COLO668 (cell line): Measurements from ENCODE around the gene RBP3.

ENCODE experiments used
- DNase-seq: peaks from one replicate; lab custom pipeline; 2025; ENCODE audit not compliant: unreplicated experiment; lab: John Stamatoyannopoulos, UW

Gene RBP3

DNA sequence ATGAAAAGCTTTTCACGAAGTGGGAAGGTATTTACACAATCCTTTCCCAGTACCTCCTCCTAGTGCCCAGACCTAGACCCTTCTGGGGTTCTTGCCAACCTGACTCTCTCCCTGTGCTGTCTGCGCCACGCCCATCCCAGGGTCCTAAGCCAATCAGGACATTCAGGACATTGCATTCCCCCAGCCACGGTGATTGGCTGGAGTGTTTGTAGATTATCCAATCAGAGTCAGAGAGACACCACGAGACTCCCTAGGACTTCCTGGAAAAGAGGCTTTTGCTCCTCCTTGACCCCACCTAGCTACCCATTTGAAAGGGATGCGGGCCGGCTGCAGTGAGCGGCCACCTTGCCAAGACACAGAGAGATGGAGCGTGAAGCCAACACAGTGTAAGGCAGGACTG lies 29.5 kb upstream of the RBP3 start:
- no peak for DNase-seq

DNA sequence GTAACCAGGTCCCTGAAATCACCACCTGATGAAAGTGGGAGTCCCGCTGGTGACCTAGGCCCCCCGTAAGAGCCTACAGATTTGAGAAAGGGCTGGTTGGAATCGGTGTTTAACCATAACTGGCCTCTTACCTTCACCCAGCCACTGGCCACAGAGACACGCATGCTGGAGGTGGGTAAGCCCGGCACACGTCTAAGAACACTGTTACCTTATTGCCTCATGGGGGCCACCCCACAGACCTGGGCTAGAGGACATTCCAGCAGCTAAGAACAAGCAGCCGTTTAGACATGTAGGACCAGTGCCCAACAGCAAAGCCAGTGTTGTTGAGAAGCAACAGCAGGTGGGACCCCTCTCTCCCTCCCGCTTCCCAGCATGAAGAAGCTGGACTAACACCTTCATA lies 28.4 kb upstream of the RBP3 start:
- no peak for DNase-seq

DNA sequence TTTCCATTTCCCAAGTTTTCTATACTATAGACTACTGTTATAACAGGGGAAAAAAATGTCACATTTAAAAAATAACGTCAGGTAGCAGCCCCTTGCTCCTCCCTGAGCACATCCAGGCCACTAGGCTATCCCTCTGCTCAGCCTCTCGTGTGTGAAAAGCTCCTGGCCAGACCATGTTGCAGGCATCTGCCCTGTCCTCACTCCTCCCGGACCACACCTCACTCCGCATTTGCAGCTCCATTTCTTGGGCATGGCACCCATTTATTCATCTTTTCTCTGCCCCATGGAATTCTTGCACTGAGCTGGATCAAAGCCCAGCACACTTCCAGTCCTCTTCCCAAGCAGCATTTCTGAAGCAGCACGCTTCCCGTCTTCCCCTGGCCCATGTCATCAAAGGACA lies 27.4 kb upstream of the RBP3 start:
- DNase-seq: no peak

DNA sequence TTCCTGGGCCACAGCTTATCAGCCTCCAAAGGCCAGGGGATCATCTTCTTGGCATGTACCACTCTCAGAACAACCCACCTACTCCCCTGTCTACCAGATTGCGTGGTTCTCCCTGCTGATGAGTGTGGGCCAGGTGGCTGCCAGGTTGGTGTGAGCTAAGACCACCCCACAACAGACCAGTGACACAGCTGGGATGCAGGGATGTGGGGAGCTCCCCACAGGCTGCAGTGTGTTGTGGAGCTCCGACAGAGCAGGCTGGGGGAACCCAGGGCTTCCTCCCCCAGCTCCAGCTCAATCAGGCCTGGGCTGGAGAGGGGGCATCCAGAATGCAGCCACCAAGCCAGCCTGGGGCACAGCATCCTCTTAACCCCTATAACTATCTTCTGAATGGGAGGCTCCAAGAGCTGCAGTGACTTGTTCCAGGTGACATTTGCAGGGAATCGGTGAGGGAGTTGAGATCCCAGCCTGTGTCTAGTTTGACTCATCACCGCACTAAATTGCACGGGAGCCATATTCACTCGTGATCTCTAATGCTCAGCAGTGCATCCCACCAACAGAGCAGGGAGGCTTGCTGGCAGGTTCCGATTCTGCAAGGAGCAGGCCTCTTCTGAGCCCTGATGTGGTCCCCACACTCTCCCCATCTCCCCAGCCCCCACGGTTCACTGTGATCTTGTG lies 26.5 kb upstream of the RBP3 start:
- DNase-seq: no peak

DNA sequence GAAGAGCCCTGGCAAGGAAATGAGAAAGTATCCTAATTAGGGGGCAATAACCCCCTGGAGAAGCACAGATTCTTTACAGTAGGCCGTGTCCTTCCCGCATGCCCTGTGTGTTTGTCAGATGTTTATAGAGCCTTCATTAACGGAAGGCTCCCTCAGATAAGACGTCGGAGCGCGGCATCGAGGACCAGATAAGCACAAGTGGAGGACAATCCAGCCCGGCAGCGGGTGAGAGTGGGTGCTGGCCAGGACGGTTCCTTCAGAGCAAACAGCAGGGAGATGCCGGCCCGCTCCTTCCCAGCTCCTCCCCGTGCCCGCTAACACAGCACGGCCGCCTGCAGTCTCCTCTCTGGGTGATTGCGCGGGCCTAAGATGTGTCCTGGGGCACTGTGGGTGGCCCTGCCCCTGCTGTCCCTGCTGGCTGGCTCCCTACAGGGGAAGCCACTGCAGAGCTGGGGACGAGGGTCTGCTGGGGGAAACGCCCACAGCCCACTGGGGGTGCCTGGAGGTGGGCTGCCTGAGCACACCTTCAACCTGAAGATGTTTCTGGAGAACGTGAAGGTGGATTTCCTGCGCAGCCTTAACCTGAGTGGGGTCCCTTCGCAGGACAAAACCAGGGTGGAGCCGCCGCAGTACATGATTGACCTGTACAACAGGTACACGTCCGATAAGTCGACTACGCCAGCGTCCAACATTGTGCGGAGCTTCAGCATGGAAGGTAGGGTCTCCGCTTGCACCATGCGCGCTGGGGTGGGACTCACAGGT lies 25.7 kb upstream of the RBP3 start, which contains the start of gene GDF2:
Gene GDF2 (plus strand): TSS at position 155 of the 762 bp plus-strand sequence. CDS start 215 bp downstream, at position 370.
- DNase-seq: no peak

DNA sequence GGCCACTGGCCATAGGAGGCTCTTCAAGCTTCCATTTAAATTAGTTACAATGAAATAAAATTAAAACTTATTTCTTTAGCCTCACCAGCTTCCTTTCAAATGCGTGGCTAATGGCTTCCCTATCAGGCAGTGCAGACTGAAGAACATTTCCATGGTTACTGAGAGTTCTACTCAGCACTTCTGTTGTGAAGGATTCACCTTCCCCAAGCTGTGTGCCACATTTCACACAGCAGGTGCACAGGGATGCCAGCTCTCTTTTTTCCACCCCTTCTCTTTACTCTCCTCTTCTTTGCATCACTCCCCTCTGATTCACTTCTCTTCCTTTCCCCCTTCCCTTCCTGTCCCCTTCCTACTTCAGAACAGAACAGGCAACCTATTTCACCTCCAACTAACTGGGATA lies 25.1 kb upstream of the RBP3 start:
- DNase-seq: no peak

DNA sequence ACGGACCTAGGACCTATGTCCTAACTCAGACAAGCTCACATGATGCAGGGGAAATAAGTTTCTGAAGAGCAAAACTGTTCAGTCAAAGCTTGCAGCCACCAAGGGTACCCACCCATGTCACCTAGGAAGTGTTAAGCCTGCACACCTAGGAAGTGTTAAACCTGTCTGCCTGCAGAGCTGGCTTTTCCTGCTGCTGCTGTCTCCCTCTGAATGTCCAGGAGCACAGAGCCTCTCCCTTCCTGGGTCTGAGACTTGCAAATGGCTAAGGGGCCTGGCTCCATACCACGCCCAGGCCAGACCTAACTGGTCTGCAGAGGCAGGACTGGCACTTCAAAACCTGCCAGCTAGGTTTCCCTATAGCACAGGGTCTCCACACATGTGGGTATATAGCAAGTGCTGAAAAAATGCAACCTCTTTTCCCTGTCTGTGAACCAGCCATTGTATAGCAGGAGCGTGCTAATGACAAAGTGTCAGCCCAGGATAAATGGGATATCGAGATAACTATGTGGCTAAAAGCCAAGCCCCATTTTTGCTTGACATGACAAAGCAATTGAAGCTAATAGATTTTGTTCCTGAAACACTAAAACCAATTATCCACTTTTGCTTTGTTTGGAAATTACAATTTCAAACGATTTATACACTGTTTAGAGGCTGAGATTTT lies 24.4 kb upstream of the RBP3 start:
- DNase-seq: no peak

DNA sequence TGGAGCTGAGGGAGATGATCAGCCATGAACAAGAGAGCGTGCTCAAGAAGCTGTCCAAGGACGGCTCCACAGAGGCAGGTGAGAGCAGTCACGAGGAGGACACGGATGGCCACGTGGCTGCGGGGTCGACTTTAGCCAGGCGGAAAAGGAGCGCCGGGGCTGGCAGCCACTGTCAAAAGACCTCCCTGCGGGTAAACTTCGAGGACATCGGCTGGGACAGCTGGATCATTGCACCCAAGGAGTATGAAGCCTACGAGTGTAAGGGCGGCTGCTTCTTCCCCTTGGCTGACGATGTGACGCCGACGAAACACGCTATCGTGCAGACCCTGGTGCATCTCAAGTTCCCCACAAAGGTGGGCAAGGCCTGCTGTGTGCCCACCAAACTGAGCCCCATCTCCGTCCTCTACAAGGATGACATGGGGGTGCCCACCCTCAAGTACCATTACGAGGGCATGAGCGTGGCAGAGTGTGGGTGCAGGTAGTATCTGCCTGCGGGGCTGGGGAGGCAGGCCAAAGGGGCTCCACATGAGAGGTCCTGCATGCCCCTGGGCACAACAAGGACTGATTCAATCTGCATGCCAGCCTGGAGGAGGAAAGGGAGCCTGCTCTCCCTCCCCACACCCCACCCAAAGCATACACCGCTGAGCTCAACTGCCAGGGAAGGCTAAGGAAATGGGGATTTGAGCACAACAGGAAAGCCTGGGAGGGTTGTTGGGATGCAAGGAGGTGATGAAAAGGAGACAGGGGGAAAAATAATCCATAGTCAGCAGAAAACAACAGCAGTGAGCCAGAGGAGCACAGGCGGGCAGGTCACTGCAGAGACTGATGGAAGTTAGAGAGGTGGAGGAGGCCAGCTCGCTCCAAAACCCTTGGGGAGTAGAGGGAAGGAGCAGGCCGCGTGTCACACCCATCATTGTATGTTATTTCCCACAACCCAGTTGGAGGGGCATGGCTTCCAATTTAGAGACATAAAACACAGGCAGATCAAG lies 22.6 kb upstream of the RBP3 start:
- no peak for DNase-seq

DNA sequence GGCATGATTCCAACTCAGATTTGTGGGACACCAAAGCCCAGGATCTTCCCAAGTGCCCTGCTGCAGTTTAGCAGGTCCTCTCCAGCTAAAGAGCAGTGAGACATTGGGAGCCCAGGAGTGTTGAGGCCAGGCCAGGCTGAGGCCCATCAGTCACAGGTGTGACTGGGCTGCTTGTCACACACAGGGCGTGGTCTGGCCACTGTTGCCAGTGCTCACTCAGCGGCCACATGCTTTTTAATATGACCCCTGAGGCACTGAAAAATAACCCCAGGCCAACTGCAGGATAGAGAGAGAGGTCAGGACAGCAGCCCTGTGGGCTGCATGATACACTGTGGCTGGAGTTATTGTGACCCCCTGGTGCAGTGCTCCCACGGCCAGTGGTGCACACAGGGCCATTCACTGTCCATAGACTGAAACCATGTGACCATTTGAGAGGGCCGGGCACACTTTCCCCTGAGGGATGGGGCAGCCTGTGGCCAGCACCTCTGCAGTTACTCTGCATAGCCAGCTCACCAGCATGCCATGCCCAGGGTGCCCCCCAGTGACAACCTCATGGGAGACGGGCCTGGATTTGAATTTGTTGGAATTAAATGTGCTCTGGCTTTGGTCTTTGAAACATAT lies 21.7 kb upstream of the RBP3 start:
- no peak for DNase-seq

DNA sequence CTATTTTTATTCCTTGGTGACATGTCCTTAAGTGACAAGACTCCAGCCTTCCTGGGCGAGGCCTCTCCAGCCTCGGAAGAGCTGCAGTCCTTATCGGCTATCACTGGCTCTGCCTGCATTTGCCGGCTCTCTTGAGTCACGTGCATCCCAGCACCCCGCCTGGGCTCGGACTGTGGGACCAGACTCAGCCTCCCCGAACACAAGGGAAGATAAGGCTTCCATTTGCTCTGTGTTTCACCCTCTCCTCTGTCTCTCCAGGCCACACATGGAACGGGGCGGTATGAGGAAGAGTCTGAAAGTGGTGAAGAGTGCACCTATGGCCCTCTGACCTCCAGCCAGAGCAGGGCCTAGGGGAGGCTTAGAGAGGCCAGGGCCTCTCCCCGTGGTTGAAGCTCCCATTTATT lies 21.2 kb upstream of the RBP3 start:
- no peak for DNase-seq

DNA sequence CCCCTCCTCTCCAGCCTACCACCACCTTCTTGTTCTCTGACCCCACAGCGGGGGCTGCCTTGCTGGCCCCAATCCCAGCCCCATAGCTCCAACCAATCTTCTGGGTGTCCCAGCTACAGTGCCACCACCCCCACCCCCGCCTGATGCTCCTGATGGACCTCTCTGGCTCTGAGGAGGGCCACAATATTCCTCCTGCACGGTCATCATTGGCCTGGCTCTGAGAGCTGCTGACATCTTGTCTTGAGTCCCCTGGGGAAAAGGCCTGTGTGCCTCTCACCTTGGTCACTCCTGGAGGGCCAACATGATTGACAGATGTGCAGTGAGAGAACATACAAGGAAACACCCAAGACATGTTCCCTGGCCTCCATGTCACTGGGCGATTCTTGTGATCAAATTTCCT lies 18.3 kb upstream of the RBP3 start:
- DNase-seq: no peak

DNA sequence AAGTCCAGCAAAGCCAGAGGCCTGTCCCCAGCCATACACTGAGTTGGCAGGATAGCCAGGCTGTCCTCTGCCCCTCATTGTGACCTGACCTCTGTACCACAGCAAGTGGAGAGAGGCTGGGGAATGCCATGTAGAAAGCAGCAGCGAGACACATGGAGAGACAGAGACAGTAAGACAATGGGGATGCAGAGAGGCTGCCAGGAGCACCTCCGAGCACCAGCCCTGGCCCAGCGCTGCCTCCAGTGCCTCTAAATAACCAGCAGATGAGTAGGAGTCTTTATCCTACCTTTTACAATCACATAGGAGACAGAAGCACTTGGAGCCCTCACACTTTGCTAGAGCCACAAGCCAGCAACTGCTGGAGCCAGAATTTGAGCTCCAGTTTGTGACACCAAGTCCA lies 17.8 kb upstream of the RBP3 start:
- DNase-seq: no peak

DNA sequence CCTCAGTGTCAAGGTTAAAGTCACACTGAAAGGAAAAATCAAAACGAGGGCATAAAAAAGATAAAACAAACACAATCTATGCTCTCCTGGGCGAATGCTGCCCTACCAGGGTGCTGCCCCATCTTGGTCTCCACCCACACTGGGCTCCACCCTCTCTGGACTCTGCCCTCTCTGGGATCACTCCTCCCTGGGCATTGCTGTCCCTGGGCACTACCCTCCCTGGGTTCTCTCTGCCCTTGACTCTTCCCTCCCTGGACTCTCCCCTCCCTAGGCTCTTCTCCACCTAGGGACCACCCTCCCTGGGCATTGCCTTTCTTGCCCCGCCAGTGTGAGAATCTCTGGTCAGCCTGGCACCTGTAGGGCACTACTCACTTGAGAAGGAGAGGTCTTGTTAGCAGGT lies 17.4 kb upstream of the RBP3 start:
- DNase-seq: no peak

DNA sequence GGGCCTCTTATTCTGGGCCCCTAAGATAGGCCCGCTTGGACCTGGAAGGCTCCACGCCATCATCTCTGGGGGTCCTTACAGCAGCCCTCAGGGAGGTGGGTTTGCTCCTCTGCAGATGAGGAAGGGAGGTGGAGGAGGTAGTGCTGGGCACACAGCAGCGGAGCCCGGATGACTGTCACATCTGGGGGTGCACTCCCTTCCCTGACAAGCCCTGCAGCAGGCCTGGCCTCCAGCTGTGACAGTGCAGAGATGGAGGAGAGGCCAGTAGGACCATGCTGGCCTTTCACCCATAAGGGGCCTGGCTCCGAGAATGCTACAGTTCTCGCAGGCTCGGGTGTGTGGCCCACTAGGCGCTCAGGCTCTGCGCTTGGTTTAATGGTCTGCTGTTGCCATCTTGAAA lies 16.7 kb upstream of the RBP3 start:
- DNase-seq: no peak

DNA sequence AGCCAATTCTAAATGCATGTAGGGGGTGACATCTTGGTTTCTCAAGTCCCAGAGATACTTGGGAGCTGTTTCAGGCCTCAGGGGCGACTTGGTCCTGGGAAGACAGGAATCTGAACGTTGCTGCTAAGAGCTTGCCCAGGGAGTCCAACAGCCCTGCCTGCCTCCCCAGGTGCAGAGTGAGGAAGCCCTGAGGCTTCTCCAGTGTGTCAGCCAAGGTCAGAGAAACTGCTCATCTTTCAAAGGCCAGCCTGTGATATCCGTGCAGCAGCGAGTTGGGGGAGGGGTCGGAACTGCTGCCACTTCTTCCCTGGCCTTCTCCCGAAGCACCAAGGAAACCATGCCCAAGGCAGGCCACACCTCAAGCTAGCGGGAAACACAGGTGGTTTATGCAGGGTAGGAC lies 16.2 kb upstream of the RBP3 start:
- DNase-seq: no peak

DNA sequence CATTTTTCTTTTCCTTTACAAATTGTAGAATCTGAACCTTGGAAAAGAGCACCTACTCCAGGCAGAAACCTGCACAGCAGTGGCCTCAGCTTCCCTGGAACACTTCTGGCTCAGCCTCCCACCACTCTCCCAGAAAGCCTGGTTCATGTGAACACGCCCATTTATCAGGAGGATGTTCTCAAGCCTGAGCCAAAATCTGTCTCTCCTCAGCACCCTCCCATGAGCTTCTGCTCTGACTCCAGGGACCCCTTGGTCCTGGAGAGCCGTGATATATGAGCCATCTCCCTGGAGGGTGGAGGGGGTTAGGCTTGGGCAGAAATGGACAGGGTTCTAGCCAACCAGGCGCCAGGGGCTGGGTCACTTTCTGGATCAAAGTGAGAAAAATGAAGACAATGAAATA lies 15.8 kb upstream of the RBP3 start:
- no peak for DNase-seq

DNA sequence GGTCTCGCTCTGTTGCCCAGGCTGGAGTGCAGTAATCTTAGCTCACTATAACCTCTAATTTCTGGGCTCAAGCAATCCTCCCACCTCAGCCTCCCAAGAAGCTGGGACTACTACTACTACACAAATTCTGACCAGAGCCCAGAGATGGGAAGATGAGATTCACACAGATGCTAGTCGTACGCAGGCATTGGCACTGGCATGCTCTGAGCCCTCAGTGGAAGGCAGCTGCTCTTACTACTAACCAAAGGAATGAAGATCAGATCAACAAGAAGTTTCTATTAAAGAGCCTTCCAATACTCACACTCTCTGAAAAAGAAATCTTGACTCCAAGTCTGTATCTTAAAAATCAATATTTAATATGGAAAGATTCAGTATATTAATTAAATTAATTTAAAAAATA lies 15.2 kb upstream of the RBP3 start:
- no peak for DNase-seq

DNA sequence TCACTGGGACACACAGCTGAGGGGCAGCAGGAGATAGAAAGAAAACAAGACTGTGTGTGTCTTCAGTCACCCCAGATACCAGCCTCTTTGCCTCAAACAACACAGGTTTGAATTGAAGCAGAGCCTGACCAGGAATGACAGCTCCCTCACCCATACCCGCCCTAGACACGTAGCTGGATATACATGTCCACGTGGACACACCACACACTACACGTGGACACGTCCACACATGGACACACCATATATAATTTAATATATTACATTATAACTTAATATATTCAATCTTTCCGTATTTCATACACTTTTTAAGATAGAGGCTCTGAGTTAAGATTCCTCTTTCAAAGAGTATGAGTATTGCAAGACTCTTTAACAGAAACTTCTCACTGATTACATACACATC lies 14.6 kb upstream of the RBP3 start:
- no peak for DNase-seq

DNA sequence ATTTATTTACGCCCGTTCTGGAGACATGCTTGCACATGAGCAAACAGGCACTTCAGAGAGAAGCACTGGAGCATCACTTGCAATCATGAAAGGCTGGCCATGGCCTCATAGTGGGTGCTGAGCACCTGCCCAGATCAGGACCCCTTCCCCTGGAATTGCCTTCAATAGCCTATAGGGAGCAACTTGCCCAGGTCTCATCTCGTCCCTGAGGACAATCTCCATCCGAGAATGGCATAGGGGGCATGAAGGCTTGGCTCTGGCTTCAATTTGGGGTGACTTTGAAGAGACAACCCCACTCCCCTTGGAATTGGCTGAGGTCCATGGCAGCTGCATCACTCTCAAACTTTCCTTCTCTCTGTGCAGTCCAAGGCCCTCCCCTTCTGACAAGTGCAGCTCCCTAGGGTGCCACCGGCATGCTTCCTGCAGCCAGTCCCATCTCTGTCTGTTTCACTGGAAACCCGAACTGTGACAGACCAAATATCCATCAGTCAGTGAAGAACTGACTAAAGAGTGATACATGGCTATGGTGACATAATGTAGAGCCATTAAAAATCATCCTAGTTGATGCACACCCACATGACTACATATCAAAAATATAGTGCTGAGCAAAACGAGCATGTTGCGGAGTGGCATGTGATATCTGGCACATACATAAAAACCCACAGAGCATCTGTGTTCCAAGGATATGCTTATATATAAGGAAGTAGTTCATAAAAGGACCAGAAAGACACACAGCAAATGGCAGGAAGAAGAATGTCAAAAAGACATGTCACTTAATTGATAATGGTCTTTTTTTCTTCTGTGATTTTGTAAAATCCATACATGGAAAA lies 13.5 kb upstream of the RBP3 start:
- no peak for DNase-seq

DNA sequence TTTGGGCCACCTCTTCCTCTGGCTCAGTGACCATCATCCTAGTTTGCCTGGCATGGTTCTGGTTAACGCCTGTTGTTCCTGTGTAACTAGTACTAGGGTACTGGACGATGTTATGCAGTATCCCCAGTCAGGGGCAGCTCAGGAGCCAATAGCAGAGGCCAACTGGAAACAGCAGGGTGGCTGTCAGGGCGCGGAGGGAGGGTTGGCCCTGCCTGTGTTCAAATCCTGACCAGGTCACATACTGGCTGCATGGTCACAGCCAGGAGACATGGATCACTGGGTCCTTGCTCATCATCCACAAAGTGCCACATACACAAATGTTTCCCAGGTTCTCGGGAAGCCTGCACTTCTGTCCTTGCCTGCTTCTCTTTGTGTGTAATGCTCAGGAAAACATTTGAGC lies 12.3 kb upstream of the RBP3 start:
- DNase-seq: no peak
